HG02678 (cell line): ENCODE measurements around the gene FHIT.
"Not testable (repeated sequence)": the region's sequence is repeated elsewhere in the genome, so short reads cannot be mapped to it uniquely, and the experiment has no call there.

ENCODE experiments used
- ATAC-seq: cut with Tn5 transposase; IDR thresholded peaks from one replicate; pipeline ENCODE4 v1.9.1; 2021; ENCODE audit warnings: mild to moderate bottlenecking, moderate library complexity; ENCODE audit not compliant: unreplicated experiment

The FHIT gene

GRCh38 chr3:61065451-61066011 lies 185.7 kb downstream of the FHIT start:
- no peak for ATAC-seq

GRCh38 chr3:61061092-61061723 lies 190.0 kb downstream of the FHIT start:
- no peak for ATAC-seq

GRCh38 chr3:61060411-61060861 lies 190.8 kb downstream of the FHIT start:
- no peak for ATAC-seq

GRCh38 chr3:61058836-61059235 lies 192.4 kb downstream of the FHIT start:
- no peak for ATAC-seq

GRCh38 chr3:61057464-61057863 lies 193.8 kb downstream of the FHIT start:
- no peak for ATAC-seq

- ATAC-seq: no peak
Measured at GRCh38 chr3:61055447-61055846, 195.8 kb downstream of the FHIT start.

GRCh38 chr3:61053781-61054496 lies 197.3 kb downstream of the FHIT start:
- ATAC-seq: no peak

GRCh38 chr3:61052851-61053250 lies 198.4 kb downstream of the FHIT start:
- no peak for ATAC-seq

- ATAC-seq: no peak
Measured at GRCh38 chr3:61051666-61052065, 199.6 kb downstream of the FHIT start.

- ATAC-seq: not testable (repeated sequence)
Measured at GRCh38 chr3:61045169-61045568, 206.1 kb downstream of the FHIT start.

- no peak for ATAC-seq
Measured at GRCh38 chr3:61043156-61043555, 208.1 kb downstream of the FHIT start.

- ATAC-seq: no peak
Measured at GRCh38 chr3:61040618-61041017, 210.6 kb downstream of the FHIT start.

- no peak for ATAC-seq
Measured at GRCh38 chr3:61035573-61035972, 215.7 kb downstream of the FHIT start.

- ATAC-seq: no peak
Measured at GRCh38 chr3:61032991-61033390, 218.3 kb downstream of the FHIT start.

GRCh38 chr3:61031503-61031902 lies 219.7 kb downstream of the FHIT start:
- ATAC-seq: no peak

GRCh38 chr3:61030469-61031035 lies 220.7 kb downstream of the FHIT start:
- no peak for ATAC-seq

GRCh38 chr3:61029194-61029593 lies 222.1 kb downstream of the FHIT start:
- no peak for ATAC-seq

- ATAC-seq: no peak
Measured at GRCh38 chr3:61018807-61019206, 232.4 kb downstream of the FHIT start.

GRCh38 chr3:61017028-61017427 lies 234.2 kb downstream of the FHIT start:
- not testable (repeated sequence) for ATAC-seq

- no peak for ATAC-seq
Measured at GRCh38 chr3:61015859-61016258, 235.4 kb downstream of the FHIT start.

- no peak for ATAC-seq
Measured at GRCh38 chr3:61015408-61015807, 235.8 kb downstream of the FHIT start.

- ATAC-seq: no peak
Measured at GRCh38 chr3:61008998-61009380, 242.3 kb downstream of the FHIT start.
